OCI-LY7 (cell line): Measurements from ENCODE around the gene CALR3. TPM values are rescaled to one million over a fixed set of nuclear protein-coding genes. Genes with fewer than 3 reads are reported as not detected.
"Not testable (repeated sequence)": the region's sequence is repeated elsewhere in the genome, so short reads cannot be mapped to it uniquely, and the experiment has no call there.

Experiments used
- BruUV-seq: library from RNA; stranded (reverse); fragments of 400-500 nt; replicated peaks from 2 replicates; lab custom pipeline; 2021; lab: Mats Ljungman, UMichigan
- CTCF ChIA-PET: fragments of 300-600 bp; sonication (Branson Sonifier 250); formaldehyde crosslinking; loops from one replicate; lab custom pipeline; 2022; ENCODE audit warnings: antibody characterized with exemption; ENCODE audit not compliant: unreplicated experiment; lab: Charles Lee
- POLR2A ChIA-PET: fragments of 300-600 bp; sonication (Branson Sonifier 250); formaldehyde crosslinking; loops from one replicate; lab custom pipeline; 2022; ENCODE audit warnings: antibody characterized with exemption; lab: Charles Lee
- DNase-seq: peaks from one replicate; pipeline ENCODE4 v3.0.0-alpha.2; 2015; ENCODE audit warnings: low spot score
- H2AFZ ChIP-seq: fragments of 200-600 bp; sonication (generic), shearing (Covaris generic); 2 replicates; pipeline ENCODE4 v1.6.1; 2014; ENCODE audit warnings: mild to moderate bottlenecking, antibody characterized with exemption, low read length, moderate library complexity
- H3K27ac ChIP-seq: fragments of 200-600 bp; sonication (generic); 2 replicates; pipeline ENCODE4 v1.5.1; 2014; ENCODE audit warnings: mixed run types, low read depth, mild to moderate bottlenecking, moderate library complexity, low read length, inconsistent platforms; ENCODE audit not compliant: poor library complexity, severe bottlenecking
- H3K36me3 ChIP-seq: fragments of 200-600 bp; sonication (generic); 2 replicates; pipeline ENCODE4 v1.6.1; 2014; ENCODE audit warnings: mild to moderate bottlenecking, antibody characterized with exemption, low read length, moderate library complexity, mixed read lengths; ENCODE audit not compliant: insufficient read depth
- H3K4me1 ChIP-seq: fragments of 200-600 bp; sonication (generic); 2 replicates; pipeline ENCODE4 v1.5.1; 2014; ENCODE audit warnings: mild to moderate bottlenecking, low read length; ENCODE audit not compliant: insufficient read depth, poor library complexity, severe bottlenecking
- H3K4me2 ChIP-seq: fragments of 200-600 bp; sonication (generic); 2 replicates; pipeline ENCODE4 v1.6.1; 2014; ENCODE audit warnings: mild to moderate bottlenecking, low read length
- H3K4me3 ChIP-seq: fragments of 200-600 bp; sonication (generic); 2 replicates; pipeline ENCODE4 v1.5.1; 2014; ENCODE audit warnings: mild to moderate bottlenecking, low read depth, low read length; ENCODE audit not compliant: poor library complexity, severe bottlenecking
- H3K79me2 ChIP-seq: fragments of 200-600 bp; sonication (generic); 2 replicates; pipeline ENCODE4 v1.6.1; 2016; ENCODE audit warnings: low read depth, mild to moderate bottlenecking, low read length, moderate library complexity, mixed read lengths; ENCODE audit not compliant: insufficient read depth
- H3K9me2 ChIP-seq: fragments of 200-600 bp; sonication (generic); 2 replicates; pipeline ENCODE4 v1.6.1; 2016; ENCODE audit warnings: mild to moderate bottlenecking, low read length, mixed read lengths; ENCODE audit not compliant: insufficient read depth
- H3K9me3 ChIP-seq: fragments of 200-600 bp; sonication (generic); 2 replicates; pipeline ENCODE4 v1.6.1; 2014; ENCODE audit warnings: mild to moderate bottlenecking, mixed run types, low read length, mixed read lengths
- H4K20me1 ChIP-seq: fragments of 200-600 bp; sonication (generic); 2 replicates; pipeline ENCODE4 v1.6.1; 2014; ENCODE audit warnings: mild to moderate bottlenecking, antibody characterized with exemption, low read length, moderate library complexity, mixed read lengths; ENCODE audit not compliant: insufficient read depth
- EZH2phosphoT487 ChIP-seq: fragments of 200-600 bp; sonication (generic); IDR thresholded peaks from 2 replicates; pipeline ENCODE4 v1.6.1; 2018; ENCODE audit warnings: low read depth, borderline replicate concordance, mild to moderate bottlenecking, mixed run types, antibody characterized with exemption, low read length, moderate library complexity, mixed read lengths
- intact Hi-C: fragments of 100-400 bp; cut with micrococcal nuclease; formaldehyde crosslinking; loops from one replicate; pipeline ENCODE4 v1.10.0; 2022; ENCODE audit not compliant: unreplicated experiment
- total RNA-seq, 2 experiments: library from RNA; depleted of rRNA in 1 of 2; stranded (reverse); fragments of >200 nt in 1 of 2; shearing (Covaris generic) in 1 of 2; gene quantifications; 2 replicates each; pipeline ENCODE4 v1.2.3, GENCODE V29; 2014 to 2022
- TF ChIP-seq, protein P1 (sequence below): fragments of 200-600 bp; sonication (generic); conservative IDR thresholded peaks from 2 replicates; pipeline ENCODE4 v1.5.1; 2014; ENCODE audit warnings: mild to moderate bottlenecking, antibody characterized with exemption, low read length, moderate library complexity, mixed read lengths

CALR3 gene
- total RNA-seq, 2 experiments from 2014 or later: not detected

- TF ChIP-seq, protein P1, sequence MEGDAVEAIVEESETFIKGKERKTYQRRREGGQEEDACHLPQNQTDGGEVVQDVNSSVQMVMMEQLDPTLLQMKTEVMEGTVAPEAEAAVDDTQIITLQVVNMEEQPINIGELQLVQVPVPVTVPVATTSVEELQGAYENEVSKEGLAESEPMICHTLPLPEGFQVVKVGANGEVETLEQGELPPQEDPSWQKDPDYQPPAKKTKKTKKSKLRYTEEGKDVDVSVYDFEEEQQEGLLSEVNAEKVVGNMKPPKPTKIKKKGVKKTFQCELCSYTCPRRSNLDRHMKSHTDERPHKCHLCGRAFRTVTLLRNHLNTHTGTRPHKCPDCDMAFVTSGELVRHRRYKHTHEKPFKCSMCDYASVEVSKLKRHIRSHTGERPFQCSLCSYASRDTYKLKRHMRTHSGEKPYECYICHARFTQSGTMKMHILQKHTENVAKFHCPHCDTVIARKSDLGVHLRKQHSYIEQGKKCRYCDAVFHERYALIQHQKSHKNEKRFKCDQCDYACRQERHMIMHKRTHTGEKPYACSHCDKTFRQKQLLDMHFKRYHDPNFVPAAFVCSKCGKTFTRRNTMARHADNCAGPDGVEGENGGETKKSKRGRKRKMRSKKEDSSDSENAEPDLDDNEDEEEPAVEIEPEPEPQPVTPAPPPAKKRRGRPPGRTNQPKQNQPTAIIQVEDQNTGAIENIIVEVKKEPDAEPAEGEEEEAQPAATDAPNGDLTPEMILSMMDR: no peak
- no peak for TF ChIP-seq EZH2phosphoT487
- DNase-seq: peak; percentile 15
- H4K20me1 ChIP-seq: no peaks in the 10 kb centered on the region
- H3K27ac ChIP-seq: no peak overlapping the region
- intact Hi-C loops: loop anchor here (1.0 kb wide), 1 partner anchor 51 kb away; no protein-coding TSS in a partner anchor
- H3K4me2 ChIP-seq: peak overlapping the region; percentile 68
- CTCF ChIA-PET: no interaction called here
- peak overlapping the region; percentile 81 for H3K4me3 ChIP-seq
- H3K9me2 ChIP-seq: no peaks in the 10 kb centered on the region
- no TSS peak for BruUV-seq
- H3K79me2 ChIP-seq: peaks cover 5% of the 10 kb centered on the region; the same call in 1 of the 2 replicates
- H3K4me1 ChIP-seq: peaks cover 22% of the 10 kb centered on the region
- H3K36me3 ChIP-seq: peaks cover 6% of the 10 kb centered on the region
- POLR2A ChIA-PET: interaction anchor here (0.6 to 1.4 kb wide), 4 partner anchors 28 to 54 kb away, joined by 3 read pairs; no protein-coding TSS in a partner anchor
- peak overlapping the region; percentile 57 for H2AFZ ChIP-seq
- no peaks in the 10 kb centered on the region for H3K9me3 ChIP-seq
Measured at GRCh38 chr19:16496613-16496983, 631 bp upstream of the CALR3 start.

- H3K4me3 ChIP-seq, BruUV-seq, H3K4me2 ChIP-seq, H3K9me3 ChIP-seq, H3K36me3 ChIP-seq, H3K4me1 ChIP-seq, DNase-seq, H3K9me2 ChIP-seq, H3K27ac ChIP-seq, H3K79me2 ChIP-seq, CTCF ChIA-PET, intact Hi-C loops, H2AFZ ChIP-seq, H4K20me1 ChIP-seq: not testable (repeated sequence)
- POLR2A ChIA-PET: interaction anchor here (0.6 to 0.7 kb wide), 2 partner anchors 10 to 1043 kb away, joined by 3 read pairs; no protein-coding TSS in a partner anchor
Measured at GRCh38 chr19:16486476-16486875, 9.5 kb downstream of the CALR3 start.

DNA sequence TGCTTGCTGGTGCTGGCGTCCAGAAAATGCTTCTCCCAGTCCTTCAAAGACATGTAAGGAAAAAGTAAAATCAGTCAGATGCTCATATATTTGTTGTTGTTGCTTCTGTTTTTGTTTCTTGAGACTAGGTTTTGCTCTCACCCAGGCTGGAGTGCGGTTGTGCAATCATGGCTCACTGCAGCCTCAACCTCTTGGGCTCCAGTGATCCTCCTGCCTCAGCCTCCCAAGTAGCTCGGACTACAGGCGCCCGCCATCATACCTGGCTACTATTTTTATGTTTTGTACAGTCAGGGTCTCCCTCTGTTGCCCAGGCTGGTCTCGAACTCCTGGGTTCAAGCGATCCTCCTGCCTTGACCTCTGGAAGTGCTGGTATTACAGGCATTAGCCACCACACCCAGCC lies 13.2 kb downstream of the CALR3 start:
- Histone ChIP-seq H3K9me2 (no peaks in the 10 kb centered on the region), H3K79me2 (no peaks in the 10 kb centered on the region), H3K4me3 (no peak overlapping the region), H3K9me3 (no peaks in the 10 kb centered on the region), H3K4me1 (peaks cover 5% of the 10 kb centered on the region), H2AFZ (no peak overlapping the region), H4K20me1 (no peaks in the 10 kb centered on the region), H3K4me2 (no peak overlapping the region), H3K36me3 (no peaks in the 10 kb centered on the region), H3K27ac (no peak overlapping the region)
- intact Hi-C loops: no loop called here
- TF ChIP-seq EZH2phosphoT487: no peak
- TF ChIP-seq, protein P1: no peak
- ChIA-PET CTCF (no interaction called here), POLR2A (no interaction called here)
- DNase-seq: no peak
- no TSS peak for BruUV-seq
